Nucleus accumbens (tissue), 56 donors: ENCODE measurements around the gene OR2AK2.
A peak's percentile ranks its signal among the peaks of the same experiment; 100 is the strongest.

Experiments used
- DNase-seq, 56 donors: peaks; one replicate each; lab custom pipeline; 2025; lab: John Stamatoyannopoulos, UW

Gene OR2AK2

GRCh38 chr1:247964933-247965332 lies at the start of gene OR2AK2:
Gene OR2AK2 (plus strand): TSS chr1:247965233. CDS start chr1:247965377, 144 bp downstream.
- no peak for DNase-seq

DNA sequence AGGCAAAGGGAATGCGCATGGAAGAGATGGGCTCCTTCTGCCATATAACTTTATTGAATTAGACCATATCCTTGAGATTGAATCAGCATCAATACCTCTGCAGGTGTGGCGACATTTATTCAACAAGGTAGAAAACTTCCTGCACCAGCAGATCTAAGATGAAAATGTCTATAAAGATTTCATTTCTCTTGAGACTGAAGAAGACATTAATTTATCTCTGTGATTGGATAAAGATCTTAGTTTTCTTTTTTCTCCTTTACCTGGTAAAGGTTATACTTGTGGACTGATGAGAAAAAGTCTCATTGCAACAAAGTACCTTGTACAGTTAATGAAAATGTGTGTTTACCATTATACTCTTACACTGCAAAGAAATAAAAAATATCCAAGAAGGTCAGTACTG lies 45.1 kb upstream of the OR2AK2 start, which contains the start of gene OR2T8:
TSS of gene OR2T8 (plus strand) at position 301 of the 400 bp plus-strand sequence. CDS start 766 bp downstream, outside the sequence.
- DNase-seq: no peak

DNA sequence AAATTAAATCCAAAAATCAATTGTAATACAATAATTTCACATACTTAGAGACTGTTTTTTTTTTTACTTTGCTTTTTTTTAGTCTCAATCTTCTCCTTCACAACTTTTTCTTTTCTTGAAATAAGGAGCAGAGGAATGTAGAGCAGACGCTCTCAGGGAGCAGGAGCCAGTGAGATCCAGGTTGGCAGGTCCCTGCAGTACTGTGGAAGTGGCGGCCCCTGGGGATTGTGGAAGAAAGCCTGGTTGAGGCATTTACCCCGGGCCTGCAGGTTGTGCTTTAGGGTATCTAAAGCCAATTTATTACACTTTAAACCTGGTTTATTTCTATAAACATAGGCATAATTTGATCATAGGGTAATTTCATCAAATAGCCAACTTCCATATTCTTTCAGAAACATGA lies 41.1 kb upstream of the OR2AK2 start:
- no peak for DNase-seq

- DNase-seq: no peak
Measured at GRCh38 chr1:247924868-247925267, 40.2 kb upstream of the OR2AK2 start, which contains the start of gene OR2AJ1. Gene OR2AJ1 (plus strand): TSS chr1:247924889. CDS start chr1:247933769, 8,880 bp downstream.

DNA sequence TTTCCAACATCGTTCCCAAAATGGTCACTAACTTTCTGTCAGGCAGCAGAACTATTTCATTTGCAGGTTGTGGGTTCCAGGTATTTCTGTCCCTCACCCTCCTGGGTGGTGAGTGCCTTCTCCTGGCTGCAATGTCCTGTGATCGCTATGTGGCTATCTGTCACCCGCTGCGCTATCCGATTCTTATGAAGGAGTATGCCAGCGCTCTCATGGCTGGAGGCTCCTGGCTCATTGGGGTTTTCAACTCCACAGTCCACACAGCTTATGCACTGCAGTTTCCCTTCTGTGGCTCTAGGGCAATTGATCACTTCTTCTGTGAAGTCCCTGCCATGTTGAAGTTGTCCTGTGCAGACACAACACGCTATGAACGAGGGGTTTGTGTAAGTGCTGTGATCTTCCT lies 31.0 kb upstream of the OR2AK2 start:
- DNase-seq: no peak

DNA sequence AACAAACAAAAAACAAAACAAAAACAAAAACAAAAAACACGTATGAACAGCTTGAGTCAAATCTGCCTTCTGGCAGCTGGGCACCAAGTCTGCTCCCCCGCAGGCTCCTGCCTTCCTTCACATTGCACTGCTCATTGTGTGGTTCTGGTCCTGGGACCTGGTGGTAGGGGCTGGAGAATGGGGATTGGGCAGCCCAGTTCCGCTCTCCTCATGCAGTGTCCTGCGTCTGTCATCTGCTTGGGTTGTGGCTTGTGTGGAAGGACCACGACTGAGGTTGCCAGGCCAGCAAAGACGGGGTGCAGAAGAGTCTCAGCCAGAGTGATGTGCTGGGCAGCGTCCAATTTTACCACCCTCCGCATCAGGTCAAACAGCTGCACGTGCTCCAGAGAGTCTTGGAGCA lies 29.3 kb upstream of the OR2AK2 start:
- DNase-seq: no peak

DNA sequence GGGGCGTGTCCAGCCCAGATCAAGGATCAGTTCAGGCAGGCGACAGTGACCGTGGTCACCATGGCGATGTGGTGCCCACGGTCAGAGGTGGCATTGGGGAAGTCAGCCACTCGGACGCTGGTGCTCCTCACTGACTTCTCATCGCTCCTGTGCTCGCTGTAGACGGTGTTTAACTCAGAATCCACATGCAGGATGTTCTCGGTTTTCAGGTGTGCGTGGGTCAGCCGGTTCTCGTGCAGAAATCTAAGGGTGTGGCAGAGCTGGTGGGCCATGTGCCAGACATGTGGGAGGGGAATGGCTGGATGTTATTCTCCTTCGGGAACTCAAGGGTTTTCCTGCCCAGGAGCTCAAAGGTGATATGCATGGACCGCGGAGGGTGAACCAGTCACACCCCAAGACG lies 28.6 kb upstream of the OR2AK2 start:
- peak in 1 of 56 donors; percentile 22 for DNase-seq

DNA sequence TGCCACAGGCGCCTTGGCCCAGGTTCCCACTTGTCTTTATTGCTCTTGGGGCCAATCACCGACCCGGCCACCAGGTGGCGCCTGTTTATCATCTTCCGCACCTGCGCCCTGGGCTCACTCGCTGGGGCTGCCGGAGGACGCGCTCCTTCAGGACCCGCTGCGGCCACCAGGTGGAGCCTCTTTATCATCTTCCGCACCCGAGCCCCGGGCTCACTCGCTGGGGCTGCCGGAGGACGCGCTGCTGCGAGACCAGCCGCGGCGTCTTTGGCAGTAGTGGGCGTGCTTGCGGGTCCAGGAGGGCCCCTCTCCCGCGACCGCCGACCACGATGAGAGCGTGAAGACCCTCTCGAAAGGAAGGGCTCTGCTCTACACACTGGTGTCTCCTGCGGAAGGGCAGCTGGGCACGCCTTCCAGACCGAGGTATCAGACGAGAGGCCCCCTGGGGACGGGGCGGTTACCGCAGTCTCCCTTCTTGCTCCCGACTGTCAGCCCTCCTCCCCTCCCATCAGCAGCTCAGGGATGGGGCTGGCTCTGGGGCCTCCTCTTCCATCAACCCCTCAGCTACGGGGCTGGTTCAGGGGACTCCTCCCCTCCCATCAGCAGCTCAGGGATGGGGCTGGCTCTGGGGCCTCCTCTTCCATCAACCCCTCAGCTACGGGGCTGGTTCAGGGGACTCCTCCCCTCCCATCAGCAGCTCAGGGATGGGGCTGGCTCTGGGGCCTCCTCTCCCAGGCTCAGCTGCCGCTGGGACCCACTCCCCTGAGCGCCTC lies 27.9 kb upstream of the OR2AK2 start:
- DNase-seq: peak in 52 of 56 donors; percentile 15 to 90 (median 62)

DNA sequence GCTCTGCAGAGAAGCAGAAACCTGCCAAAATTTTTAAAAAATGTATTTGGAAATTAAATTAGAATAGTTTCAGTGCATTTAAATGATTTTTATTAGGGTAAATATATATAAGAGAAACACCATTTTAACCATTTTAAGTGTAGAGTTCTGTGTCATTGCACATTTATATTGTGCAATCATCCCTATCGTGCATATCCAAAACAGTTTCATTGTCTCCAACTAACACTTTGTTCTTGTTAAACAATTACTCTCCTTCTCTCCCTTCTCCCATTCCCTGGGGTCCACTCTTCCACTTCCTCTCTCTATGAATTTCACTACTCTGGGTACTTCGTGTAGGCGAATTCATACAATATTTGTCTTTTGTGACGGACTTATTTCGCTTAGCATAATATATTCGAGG lies 22.4 kb upstream of the OR2AK2 start:
- DNase-seq: no peak

DNA sequence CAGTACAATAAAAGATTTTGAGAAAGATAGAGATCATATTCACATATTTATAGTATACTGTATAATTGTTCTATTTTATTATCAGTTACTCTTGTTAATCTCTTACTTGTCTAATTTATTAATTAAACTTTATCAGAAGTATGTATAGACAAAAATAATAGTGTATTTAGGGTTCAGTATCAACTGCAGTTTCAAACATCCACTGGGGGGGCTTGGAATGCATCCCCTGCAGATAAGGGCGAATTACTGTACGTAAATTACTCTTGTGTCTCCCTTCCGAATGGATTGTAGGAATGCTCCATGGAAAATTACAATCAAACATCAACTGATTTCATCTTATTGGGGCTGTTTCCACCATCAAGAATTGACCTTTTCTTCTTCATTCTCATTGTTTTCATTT lies 16.5 kb upstream of the OR2AK2 start, which contains the start of gene OR2L8:
TSS of gene OR2L8 (plus strand) at position 301 of the 400 bp plus-strand sequence. CDS start at position 301, 0 bp downstream.
- DNase-seq: no peak

GRCh38 chr1:247953408-247953807 lies 11.6 kb upstream of the OR2AK2 start:
- no peak for DNase-seq

DNA sequence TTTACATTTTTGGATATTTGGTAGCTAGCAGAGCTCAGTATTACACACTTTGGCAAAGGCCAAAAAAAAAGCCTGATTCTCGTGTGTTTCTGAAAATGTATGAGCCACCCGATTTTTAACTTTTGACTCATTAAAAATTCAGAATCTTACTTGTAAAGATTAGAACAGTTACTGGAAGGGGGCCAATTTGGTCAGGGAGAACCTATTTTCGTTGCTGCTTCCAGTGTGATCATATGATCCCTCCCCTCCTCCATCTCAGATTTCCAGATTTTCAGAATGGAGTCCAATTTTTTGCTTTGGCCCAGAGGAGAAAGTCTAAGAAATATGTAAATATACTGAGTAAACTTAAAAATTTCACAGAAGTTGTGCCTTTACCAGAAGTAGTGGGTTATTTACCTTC lies 3.2 kb upstream of the OR2AK2 start:
- no peak for DNase-seq

- DNase-seq: no peak
Measured at GRCh38 chr1:247962911-247963588, 2.0 kb upstream of the OR2AK2 start.

DNA sequence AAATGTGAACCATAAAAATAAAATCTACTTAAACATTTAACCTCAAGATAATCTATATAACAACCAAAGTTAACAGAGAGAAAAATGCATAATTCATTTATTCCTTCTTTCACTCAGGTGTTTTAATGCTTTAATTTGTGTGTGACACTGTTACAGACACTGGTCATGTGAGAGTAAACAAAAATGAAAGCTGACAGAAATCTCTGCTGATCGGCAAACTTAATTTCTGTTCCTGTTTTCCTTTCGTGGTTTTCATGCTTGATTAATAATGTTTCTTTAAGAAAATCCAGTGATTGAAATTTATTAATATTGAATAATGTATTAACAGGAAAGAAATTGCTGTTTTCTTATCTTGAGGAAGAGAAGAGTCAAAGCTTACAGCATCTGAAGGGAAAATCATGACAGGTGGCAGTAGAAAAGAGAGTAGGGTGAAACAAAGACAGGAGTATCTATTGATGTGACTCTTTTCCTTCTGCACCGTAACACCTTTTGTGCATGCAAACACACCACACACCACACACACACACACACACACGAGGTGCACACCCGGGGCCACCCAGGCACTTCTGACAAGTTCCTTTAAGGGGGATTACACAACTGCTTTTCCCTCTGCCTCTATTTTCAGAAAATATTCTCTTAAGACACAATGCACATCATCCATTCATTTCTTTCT lies 1.6 kb downstream of the OR2AK2 start:
- no peak for DNase-seq

- DNase-seq: no peak
Measured at GRCh38 chr1:247992986-247993385, 28.0 kb downstream of the OR2AK2 start.

- DNase-seq: no peak
Measured at GRCh38 chr1:247998811-247999210, 33.8 kb downstream of the OR2AK2 start.

DNA sequence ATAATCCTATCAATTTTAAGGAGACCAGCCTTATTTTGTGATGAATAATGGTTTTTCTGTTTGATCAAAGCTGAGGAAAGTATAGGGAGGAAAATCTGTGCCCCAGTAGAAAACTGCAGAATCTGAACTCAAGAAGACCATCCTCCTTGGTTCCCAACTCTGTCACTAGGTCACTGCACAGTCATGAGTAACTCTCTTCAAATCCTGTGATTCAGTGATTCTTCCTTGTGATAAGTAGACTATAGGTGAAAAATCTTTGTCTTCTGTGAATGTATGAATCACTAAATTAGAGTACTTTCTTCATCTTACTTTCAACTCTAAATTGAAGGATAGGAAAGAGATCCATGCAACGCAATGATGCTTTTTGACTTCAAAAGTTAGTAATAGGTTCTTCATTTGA lies 35.1 kb downstream of the OR2AK2 start:
- DNase-seq: no peak

- no peak for DNase-seq
Measured at GRCh38 chr1:248007778-248008177, 42.7 kb downstream of the OR2AK2 start.

DNA sequence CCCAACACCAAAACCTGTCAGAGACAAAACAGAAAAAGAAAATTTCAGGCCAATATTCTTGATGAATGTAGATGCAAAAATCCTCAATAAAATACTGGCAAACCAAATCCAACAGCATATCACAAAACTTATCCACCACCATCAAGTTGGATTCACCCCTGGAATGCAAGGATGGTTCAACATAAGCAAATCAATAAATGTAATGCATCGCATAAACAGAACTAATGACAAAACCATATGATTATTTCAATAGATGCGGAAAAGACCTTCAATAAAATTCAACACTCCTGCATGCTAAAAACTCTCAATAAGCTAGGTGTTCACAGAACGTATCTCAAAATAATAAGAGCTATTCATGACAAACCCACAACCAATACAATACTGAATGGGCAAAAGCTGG lies 44.6 kb downstream of the OR2AK2 start:
- DNase-seq: no peak

DNA sequence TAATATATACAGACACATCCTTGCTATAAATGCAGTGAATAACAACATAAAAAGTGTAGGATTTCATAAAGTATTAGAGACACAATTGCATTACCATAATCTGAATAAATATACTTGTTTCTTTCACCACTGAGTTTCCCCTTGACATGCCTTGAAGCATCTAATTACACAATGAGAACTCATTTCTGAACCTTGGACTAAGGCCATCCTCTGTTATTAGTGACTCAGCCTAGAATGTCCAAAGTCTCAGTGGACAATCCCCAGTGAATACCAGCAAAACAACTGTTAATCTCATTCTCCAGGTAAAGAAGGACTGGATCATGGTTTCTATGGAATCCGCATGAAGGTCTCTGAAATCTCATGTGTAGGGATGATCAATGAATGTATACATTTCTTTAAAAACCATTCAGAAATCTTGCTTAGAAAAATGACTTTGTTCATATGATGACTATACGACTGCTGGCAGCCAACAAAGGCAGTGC lies 48.2 kb downstream of the OR2AK2 start, which contains the start of gene OR2L5:
TSS of gene OR2L5 (plus strand) at position 432 of the 482 bp plus-strand sequence. CDS start 8,288 bp downstream, outside the sequence.
- no peak for DNase-seq

DNA sequence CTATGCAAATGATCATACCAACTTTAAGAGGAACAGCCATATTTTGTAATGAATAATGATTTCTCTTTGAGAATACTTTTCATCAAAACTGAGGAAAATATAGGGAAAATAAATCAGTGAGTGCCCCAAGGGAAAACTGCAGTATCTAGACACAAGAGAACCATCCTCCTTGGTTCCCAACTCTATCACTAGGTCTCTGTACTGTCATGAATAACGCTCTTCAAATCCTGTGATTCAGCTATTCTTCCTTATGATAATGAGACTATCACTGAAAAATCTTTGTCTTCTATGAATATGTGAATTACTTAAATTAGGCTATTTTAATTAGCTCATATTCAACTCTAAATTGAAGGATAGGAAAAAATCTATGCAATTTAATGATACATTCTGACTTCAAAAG lies 50.8 kb downstream of the OR2AK2 start:
- DNase-seq: no peak
